ENCODE measurements around the gene P2RY12. TPM values are rescaled to one million over a fixed set of nuclear protein-coding genes. Genes with fewer than 3 reads are reported as not detected.
A peak's percentile ranks its signal among the peaks of the same experiment; 100 is the strongest.

The P2RY12 gene
- total and polyA plus RNA-seq, 2 donors (not counting 1 experiment from before 2014, with no cell fraction given): 0.34 to 2.5 TPM

- H3K4me2 ChIP-seq (ENCODE audit: extremely low read depth, insufficient read depth, low read length): no peak overlapping the region
- TF ChIP-seq EZH2 (IDR thresholded peaks at IDR 0.05; ENCODE audit: low read length, missing control alignments): no peak
- TF ChIP-seq CTCF (conservative IDR thresholded peaks at IDR 0.05 in 1 of 2, IDR thresholded peaks at IDR 0.05 in 1 of 2; ENCODE audit: low read depth in 1 of 2, low read length in 2 of 2): no peak
- no peaks in the 10 kb centered on the region for H3K4me1 ChIP-seq (ENCODE audit: control insufficient read depth, extremely low read depth, insufficient read depth, low read length)
- no peaks in the 10 kb centered on the region for H4K20me1 ChIP-seq (ENCODE audit: control insufficient read depth, extremely low read depth, insufficient read depth, low read length)
- no peak for DNase-seq (ENCODE audit: low read depth in 2 of 2)
- H3K4me3 ChIP-seq (replicated peaks in 1 of 4; ENCODE audit: control extremely low read depth in 1 of 4, insufficient read depth in 1 of 4, low read depth in 3 of 4, low read length in 4 of 4): no peak overlapping the region
- no peaks in the 10 kb centered on the region for H3K27me3 ChIP-seq (ENCODE audit: control insufficient read depth, insufficient read depth, low read length)
- no peaks in the 10 kb centered on the region for H3K79me2 ChIP-seq (ENCODE audit: control insufficient read depth, insufficient read depth, low read length)
- no peak overlapping the region for H3K9ac ChIP-seq (ENCODE audit: insufficient read depth, low read length)
- H3K36me3 ChIP-seq (ENCODE audit: control insufficient read depth, insufficient read depth, low read length): no peaks in the 10 kb centered on the region
- no peak overlapping the region for H3K27ac ChIP-seq (ENCODE audit: insufficient read depth, low read length)
- no peaks in the 10 kb centered on the region for H3K9me3 ChIP-seq (ENCODE audit: control insufficient read depth, insufficient read depth, low read depth, low read length)
- H2AFZ ChIP-seq (ENCODE audit: low read length): no peak overlapping the region
Observed at GRCh38 chr3:151312972-151313371, 71.6 kb downstream of the P2RY12 start.

GRCh38 chr3:151309566-151309965 lies 75.0 kb downstream of the P2RY12 start:
- no peak overlapping the region for H3K4me3 ChIP-seq (replicated peaks in 1 of 4; ENCODE audit: control extremely low read depth in 1 of 4, insufficient read depth in 1 of 4, low read depth in 3 of 4, low read length in 4 of 4)
- no peaks in the 10 kb centered on the region for H3K79me2 ChIP-seq (ENCODE audit: control insufficient read depth, insufficient read depth, low read length)
- TF ChIP-seq CTCF (conservative IDR thresholded peaks at IDR 0.05 in 1 of 2, IDR thresholded peaks at IDR 0.05 in 1 of 2; ENCODE audit: low read depth in 1 of 2, low read length in 2 of 2) (no peak), EZH2 (IDR thresholded peaks at IDR 0.05; ENCODE audit: low read length, missing control alignments) (no peak)

GRCh38 chr3:151307583-151308488 lies 76.7 kb downstream of the P2RY12 start:
- no peaks in the 10 kb centered on the region for H4K20me1 ChIP-seq (ENCODE audit: control insufficient read depth, extremely low read depth, insufficient read depth, low read length)
- TF ChIP-seq EZH2 (IDR thresholded peaks at IDR 0.05; ENCODE audit: low read length, missing control alignments): no peak
- H3K9ac ChIP-seq (ENCODE audit: insufficient read depth, low read length): no peak overlapping the region
- H3K4me2 ChIP-seq (ENCODE audit: extremely low read depth, insufficient read depth, low read length): no peak overlapping the region
- DNase-seq (ENCODE audit: low read depth in 2 of 2): peak in 1 of 2 donors; percentile 41
- no peak overlapping the region for H3K27ac ChIP-seq (ENCODE audit: insufficient read depth, low read length)
- no peaks in the 10 kb centered on the region for H3K36me3 ChIP-seq (ENCODE audit: control insufficient read depth, insufficient read depth, low read length)
- peaks cover 22% of the 10 kb centered on the region for H3K4me1 ChIP-seq (ENCODE audit: control insufficient read depth, extremely low read depth, insufficient read depth, low read length)
- no peaks in the 10 kb centered on the region for H3K9me3 ChIP-seq (ENCODE audit: control insufficient read depth, insufficient read depth, low read depth, low read length)
- no peak overlapping the region for H2AFZ ChIP-seq (ENCODE audit: low read length)
- H3K79me2 ChIP-seq (ENCODE audit: control insufficient read depth, insufficient read depth, low read length): no peaks in the 10 kb centered on the region
- no peaks in the 10 kb centered on the region for H3K27me3 ChIP-seq (ENCODE audit: control insufficient read depth, insufficient read depth, low read length)
- H3K4me3 ChIP-seq (replicated peaks in 1 of 4; ENCODE audit: control extremely low read depth in 1 of 4, insufficient read depth in 1 of 4, low read depth in 3 of 4, low read length in 4 of 4): no peak overlapping the region

More at GRCh38 chr3:151309566-151309965, 75.0 kb downstream of the P2RY12 start:
- no peaks in the 10 kb centered on the region for H3K9me3 ChIP-seq (ENCODE audit: control insufficient read depth, insufficient read depth, low read depth, low read length)
- no peak overlapping the region for H3K27ac ChIP-seq (ENCODE audit: insufficient read depth, low read length)
- H4K20me1 ChIP-seq (ENCODE audit: control insufficient read depth, extremely low read depth, insufficient read depth, low read length): no peaks in the 10 kb centered on the region
- no peaks in the 10 kb centered on the region for H3K27me3 ChIP-seq (ENCODE audit: control insufficient read depth, insufficient read depth, low read length)
- no peak overlapping the region for H2AFZ ChIP-seq (ENCODE audit: low read length)
- peaks cover 21% of the 10 kb centered on the region for H3K4me1 ChIP-seq (ENCODE audit: control insufficient read depth, extremely low read depth, insufficient read depth, low read length)
- no peaks in the 10 kb centered on the region for H3K36me3 ChIP-seq (ENCODE audit: control insufficient read depth, insufficient read depth, low read length)
- H3K9ac ChIP-seq (ENCODE audit: insufficient read depth, low read length): no peak overlapping the region
- DNase-seq (ENCODE audit: low read depth in 2 of 2): no peak
- no peak overlapping the region for H3K4me2 ChIP-seq (ENCODE audit: extremely low read depth, insufficient read depth, low read length)

All from fibroblast of lung (primary cell).